ACC112 (cell line): ENCODE data around the gene AXDND1.
"Not testable (repeated sequence)": the region's sequence is repeated elsewhere in the genome, so short reads cannot be mapped to it uniquely, and the experiment has no call there.

Experiments
- H2AFZ ChIP-seq: fragments of 200-600 bp; sonication (generic); one replicate; pipeline ENCODE4 v1.6.0; 2017; ENCODE audit warnings: antibody characterized with exemption, low read length; ENCODE audit not compliant: unreplicated experiment
- H3K27ac ChIP-seq: fragments of 200-600 bp; sonication (generic); 2 replicates; pipeline ENCODE4 v1.5.1; 2014; ENCODE audit warnings: low read depth, mild to moderate bottlenecking, antibody characterized with exemption, low read length, moderate library complexity
- H3K27me3 ChIP-seq: fragments of 200-600 bp; sonication (generic); 2 replicates; pipeline ENCODE4 v1.6.1; 2014; ENCODE audit warnings: mild to moderate bottlenecking, antibody characterized with exemption, low read length, moderate library complexity, mixed read lengths; ENCODE audit not compliant: insufficient read depth
- H3K36me3 ChIP-seq: fragments of 200-600 bp; sonication (generic); 2 replicates; pipeline ENCODE4 v1.6.1; 2016; ENCODE audit warnings: mild to moderate bottlenecking, antibody characterized with exemption, low read length, moderate library complexity, mixed read lengths; ENCODE audit not compliant: insufficient read depth
- H3K4me1 ChIP-seq: fragments of 200-600 bp; sonication (generic); one replicate; pipeline ENCODE4 v1.6.1; 2016; ENCODE audit warnings: low read length, mixed read lengths; ENCODE audit not compliant: insufficient read depth, unreplicated experiment, control insufficient read depth
- H3K4me3 ChIP-seq: fragments of 200-600 bp; sonication (generic); 2 replicates; pipeline ENCODE4 v1.5.1; 2014; ENCODE audit warnings: mild to moderate bottlenecking, low read depth, low read length
- H3K79me2 ChIP-seq: fragments of 200-600 bp; sonication (generic); one replicate; pipeline ENCODE4 v1.6.0; 2016; ENCODE audit warnings: low read length; ENCODE audit not compliant: control insufficient read depth, unreplicated experiment, insufficient read depth

The AXDND1 gene

DNA sequence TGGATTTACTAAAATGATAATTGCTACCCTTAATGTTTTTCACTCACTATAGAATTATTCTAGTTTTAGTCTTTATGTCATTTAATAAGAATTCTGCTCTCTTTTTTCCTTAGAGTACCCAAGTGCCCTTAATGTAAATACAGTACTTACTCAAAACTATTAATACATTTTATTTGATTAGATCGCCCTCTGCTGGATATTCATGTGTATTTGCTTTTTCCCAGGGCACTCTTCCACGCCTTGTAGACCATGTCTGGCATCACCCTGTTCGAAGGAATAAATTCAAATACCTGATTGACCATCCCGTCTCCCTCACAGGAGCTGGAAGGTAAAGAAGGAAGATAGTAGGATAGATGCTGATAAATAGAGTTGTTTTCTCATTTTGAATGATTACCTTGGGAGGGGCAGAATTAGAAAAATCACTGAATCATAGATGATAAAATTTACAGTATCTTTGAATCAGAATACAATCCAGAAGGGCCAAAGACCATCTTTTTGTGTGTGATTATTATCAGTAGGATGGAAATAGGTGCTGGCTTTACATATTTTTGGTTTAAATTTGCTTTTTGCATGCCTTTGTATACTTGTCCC lies 4.1 kb downstream of the AXDND1 start:
- H3K36me3 ChIP-seq, result no peaks in the 10 kb centered on the region
- no peaks in the 10 kb centered on the region for H3K79me2 ChIP-seq
- no peak overlapping the region for H2AFZ ChIP-seq
- H3K4me1 ChIP-seq, result peaks cover 3% of the 10 kb centered on the region
- H3K27me3 ChIP-seq, result no peaks in the 10 kb centered on the region
- no peak overlapping the region for H3K4me3 ChIP-seq
- H3K27ac ChIP-seq, result no peak overlapping the region

DNA sequence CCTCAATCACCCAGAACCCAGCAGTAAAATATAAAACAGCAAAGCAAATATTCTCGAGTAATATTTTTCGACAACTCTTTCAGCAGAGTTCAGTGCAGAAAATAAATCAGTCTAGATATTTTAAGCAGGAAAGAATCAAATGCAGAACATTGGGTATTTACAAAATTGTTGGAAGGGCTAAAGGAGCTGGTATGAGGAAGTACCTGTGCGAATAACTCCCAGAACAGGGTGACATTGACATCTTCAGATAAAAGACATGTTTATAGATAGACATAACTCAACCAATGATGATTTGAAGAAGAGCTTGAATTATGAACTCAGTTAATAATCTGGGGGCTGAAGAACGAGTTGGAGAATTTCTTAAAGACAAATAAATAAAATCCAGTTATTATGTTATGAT lies 6.4 kb downstream of the AXDND1 start:
- Histone ChIP-seq H3K4me1 (no peaks in the 10 kb centered on the region), H3K4me3 (no peak overlapping the region), H3K36me3 (no peaks in the 10 kb centered on the region), H3K27me3 (no peaks in the 10 kb centered on the region), H2AFZ (no peak overlapping the region), H3K27ac (no peak overlapping the region), H3K79me2 (no peaks in the 10 kb centered on the region)

DNA sequence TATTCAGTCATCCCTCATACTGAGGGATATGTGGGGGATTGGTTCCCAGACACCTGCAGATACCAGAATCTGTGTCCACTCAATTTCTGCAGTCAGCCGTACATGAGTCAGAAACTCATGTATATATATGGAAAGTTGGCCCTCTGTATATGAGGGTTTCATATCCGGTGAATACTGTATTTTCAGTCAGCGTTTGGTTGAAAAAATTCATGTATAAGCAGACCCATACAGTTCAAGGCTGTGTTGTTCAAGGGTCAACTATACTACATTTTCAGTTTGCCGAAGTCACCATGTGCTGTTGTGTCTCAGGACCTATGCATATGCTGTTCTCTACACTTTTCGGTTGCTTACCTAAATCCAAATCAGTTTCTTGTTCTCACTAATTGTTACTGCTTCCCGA lies 10.5 kb downstream of the AXDND1 start:
- Histone ChIP-seq H3K27ac (no peak overlapping the region), H3K79me2 (no peaks in the 10 kb centered on the region), H3K4me1 (no peaks in the 10 kb centered on the region), H3K36me3 (no peaks in the 10 kb centered on the region), H3K4me3 (no peak overlapping the region), H2AFZ (no peak overlapping the region), H3K27me3 (no peaks in the 10 kb centered on the region)

DNA sequence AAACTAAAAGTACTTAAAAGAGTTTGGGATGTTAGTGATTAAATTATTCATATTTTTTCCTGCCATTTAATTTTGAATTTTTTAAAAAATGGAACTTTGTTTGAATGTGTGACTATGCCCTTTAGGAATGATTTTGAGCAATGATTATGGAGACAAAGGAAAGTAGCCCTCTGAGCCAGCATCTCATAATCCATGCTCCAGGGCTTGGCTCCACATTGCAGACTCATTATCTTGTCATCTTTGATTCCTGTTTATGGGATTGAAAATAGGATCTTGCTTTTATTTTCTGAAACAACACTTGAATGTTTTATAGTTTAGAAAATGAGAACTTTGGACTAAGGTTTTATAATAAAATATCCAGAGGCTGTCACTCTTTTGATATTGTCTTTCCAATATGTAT lies 14.5 kb downstream of the AXDND1 start:
- Histone ChIP-seq H3K27me3 (no peaks in the 10 kb centered on the region), H2AFZ (no peak overlapping the region), H3K36me3 (no peaks in the 10 kb centered on the region), H3K27ac (no peak overlapping the region), H3K4me1 (no peaks in the 10 kb centered on the region), H3K79me2 (no peaks in the 10 kb centered on the region), H3K4me3 (no peak overlapping the region)

DNA sequence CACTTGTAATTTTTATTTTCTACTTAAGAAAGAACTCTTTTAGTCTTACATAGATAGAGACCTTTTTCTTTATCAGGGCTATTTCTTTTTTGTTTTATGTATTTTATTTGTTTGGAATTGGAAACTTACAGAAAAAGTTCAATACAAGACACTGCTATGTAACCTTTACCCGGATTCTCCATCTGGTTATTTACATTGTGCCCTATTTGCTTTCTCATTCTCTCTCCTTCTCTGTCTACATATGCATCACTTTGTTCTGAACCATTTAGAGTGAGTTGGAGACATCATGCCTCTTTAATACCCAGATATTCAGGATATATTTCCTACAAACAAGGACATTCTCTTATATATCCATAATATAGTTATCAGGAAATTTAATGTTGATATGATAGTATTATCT lies 18.3 kb downstream of the AXDND1 start:
- Histone ChIP-seq H3K4me3 (no peak overlapping the region), H3K36me3 (no peaks in the 10 kb centered on the region), H3K79me2 (no peaks in the 10 kb centered on the region), H3K27me3 (no peaks in the 10 kb centered on the region), H3K4me1 (no peaks in the 10 kb centered on the region), H3K27ac (no peak overlapping the region), H2AFZ (no peak overlapping the region)

DNA sequence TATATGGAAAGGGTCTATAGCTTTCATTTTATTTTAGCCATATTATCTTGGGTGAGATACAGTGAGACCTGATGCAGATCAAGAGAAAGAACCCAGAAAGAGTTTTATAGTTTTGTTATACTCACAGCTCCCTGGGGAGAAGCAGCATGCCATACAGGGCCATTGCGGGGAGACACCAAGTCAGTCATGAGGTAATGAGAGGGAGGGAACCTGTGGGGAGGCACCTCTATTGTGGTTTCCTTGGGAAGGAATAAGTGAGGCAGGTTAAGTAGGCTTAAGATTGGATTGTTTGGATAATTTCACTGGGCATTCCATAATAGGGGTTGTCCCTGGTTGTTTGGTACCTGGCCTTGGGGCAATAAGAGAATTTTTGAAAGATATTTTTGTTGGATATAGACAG lies 19.7 kb downstream of the AXDND1 start:
- Histone ChIP-seq H3K4me1 (no peaks in the 10 kb centered on the region), H2AFZ (no peak overlapping the region), H3K36me3 (no peaks in the 10 kb centered on the region), H3K27ac (no peak overlapping the region), H3K79me2 (no peaks in the 10 kb centered on the region), H3K4me3 (no peak overlapping the region), H3K27me3 (no peaks in the 10 kb centered on the region)

DNA sequence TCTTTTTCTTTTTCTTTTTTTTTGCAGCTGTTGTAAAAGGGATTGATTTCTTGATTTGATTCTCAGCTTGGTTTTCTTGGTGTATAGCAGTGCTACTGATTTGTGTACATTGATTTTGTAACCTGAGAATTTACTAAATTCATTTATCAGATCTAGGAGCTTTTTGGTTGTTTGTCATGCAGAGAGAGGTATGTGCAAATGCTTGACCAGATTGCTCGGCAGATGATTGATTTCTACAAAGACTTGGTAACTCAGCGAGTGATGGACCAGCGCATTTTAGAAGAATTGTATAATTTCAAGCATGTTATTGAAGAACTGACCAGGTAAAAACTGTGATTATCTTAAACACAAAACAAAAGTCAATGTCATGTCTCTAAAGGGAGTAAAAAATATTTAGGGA lies 27.9 kb downstream of the AXDND1 start:
- no peak overlapping the region for H2AFZ ChIP-seq
- H3K79me2 ChIP-seq, result no peaks in the 10 kb centered on the region
- H3K4me3 ChIP-seq, result no peak overlapping the region
- H3K4me1 ChIP-seq, result no peaks in the 10 kb centered on the region
- H3K36me3 ChIP-seq, result no peaks in the 10 kb centered on the region
- 0 out of 2 replicates have a peak, but pooled peaks cover 3% of the 10 kb centered on the region for H3K27me3 ChIP-seq
- no peak overlapping the region for H3K27ac ChIP-seq

DNA sequence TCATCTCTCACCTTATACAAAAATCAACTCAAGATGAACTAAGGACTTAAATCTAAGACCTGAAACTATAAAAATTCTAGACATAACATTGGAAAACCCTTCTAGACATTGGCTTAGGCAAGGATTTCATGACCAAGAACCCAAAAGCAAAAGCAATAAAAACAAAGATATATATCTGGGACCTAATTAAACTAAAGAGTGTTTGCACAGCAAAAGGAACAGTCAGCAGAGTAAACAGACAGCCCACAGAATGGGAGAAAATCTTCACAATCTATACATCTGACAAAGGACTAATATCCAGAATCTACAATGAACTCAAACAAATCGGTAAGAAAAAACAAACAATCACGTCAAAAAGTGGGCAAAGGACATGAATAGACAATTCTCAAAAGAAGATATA lies 33.6 kb downstream of the AXDND1 start:
- not testable (repeated sequence) for H3K4me1 ChIP-seq, H3K27me3 ChIP-seq, H3K36me3 ChIP-seq, H2AFZ ChIP-seq, H3K4me3 ChIP-seq, H3K27ac ChIP-seq, H3K79me2 ChIP-seq

DNA sequence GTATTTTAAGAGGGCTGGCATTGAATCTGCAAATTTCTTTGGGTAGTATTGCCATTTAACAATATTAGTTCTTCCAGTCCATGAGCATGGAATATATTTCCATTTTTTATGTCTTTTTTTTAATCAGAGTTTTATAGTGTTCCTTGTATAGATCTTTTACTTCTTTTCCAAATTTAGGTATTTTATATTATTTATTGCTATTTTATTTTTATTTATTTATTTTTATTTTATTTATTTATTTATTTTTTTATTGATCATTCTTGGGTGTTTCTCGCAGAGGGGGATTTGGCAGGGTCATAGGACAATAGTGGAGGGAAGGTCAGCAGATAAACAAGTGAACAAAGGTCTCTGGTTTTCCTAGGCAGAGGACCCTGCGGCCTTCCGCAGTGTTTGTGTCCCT lies 52.0 kb downstream of the AXDND1 start:
- H3K4me3 ChIP-seq, H2AFZ ChIP-seq, H3K27ac ChIP-seq, H3K4me1 ChIP-seq, H3K36me3 ChIP-seq, H3K79me2 ChIP-seq: not testable (repeated sequence)
- peaks cover 18% of the 10 kb centered on the region; the same call in 1 of the 2 replicates for H3K27me3 ChIP-seq

DNA sequence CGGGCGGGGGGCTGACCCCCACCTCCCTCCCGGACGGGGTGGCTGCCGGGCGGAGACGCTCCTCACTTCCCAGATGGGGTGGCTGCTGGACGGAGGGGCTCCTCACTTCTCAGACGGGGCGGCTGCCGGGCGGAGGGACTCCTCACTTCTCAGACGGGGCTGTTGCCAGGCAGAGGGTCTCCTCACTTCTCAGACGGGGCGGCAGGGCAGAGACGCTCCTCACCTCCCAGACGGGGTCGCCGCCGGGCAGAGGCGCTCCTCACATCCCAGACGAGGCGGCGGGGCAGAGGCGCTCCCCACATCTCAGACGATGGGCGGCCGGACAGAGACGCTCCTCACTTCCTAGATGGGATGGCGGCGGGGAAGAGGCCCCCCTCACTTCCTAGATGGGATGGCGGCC lies 52.9 kb downstream of the AXDND1 start:
- not testable (repeated sequence) for H2AFZ ChIP-seq, H3K27ac ChIP-seq, H3K4me1 ChIP-seq, H3K36me3 ChIP-seq, H3K79me2 ChIP-seq, H3K4me3 ChIP-seq
- H3K27me3 ChIP-seq, result peaks cover 18% of the 10 kb centered on the region; the same call in 1 of the 2 replicates

DNA sequence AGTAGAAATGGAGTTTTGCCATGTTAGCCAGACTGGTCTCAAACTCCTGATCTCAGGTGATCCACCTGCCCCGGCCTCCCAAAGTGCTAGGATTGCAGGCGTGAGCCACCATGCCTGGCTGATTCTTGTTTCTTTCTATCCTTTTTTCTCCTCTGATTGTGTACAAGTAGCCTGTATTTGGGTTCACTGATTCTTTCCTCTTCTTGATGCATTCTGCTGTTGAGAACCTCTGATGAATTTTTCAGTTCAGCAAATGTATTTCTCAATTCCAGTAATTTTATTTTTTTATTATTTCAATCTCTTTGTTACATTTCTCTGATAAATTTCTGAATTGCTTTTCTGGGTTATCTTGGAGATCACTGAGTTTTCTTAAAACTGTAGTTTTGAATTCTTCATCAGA lies 58.8 kb downstream of the AXDND1 start:
- no peaks in the 10 kb centered on the region for H3K79me2 ChIP-seq
- H3K36me3 ChIP-seq, result no peaks in the 10 kb centered on the region
- H2AFZ ChIP-seq, result no peak overlapping the region
- H3K27me3 ChIP-seq, result peaks cover 4% of the 10 kb centered on the region; the same call in 1 of the 2 replicates
- no peak overlapping the region for H3K27ac ChIP-seq
- no peak overlapping the region for H3K4me3 ChIP-seq
- no peaks in the 10 kb centered on the region for H3K4me1 ChIP-seq
